Measurements from ENCODE around the gene NPVF. TPM values are rescaled to one million over a fixed set of nuclear protein-coding genes. Genes with fewer than 3 reads are reported as not detected.

Gene NPVF
- total RNA-seq, 2 donors from 2014 or later, result not detected

GRCh38 chr7:25244254-25245033 is 16.2 kb upstream of the NPVF start:
- H3K4me3 Mint-ChIP-seq, result no peak overlapping the region
- no peaks in the 10 kb centered on the region for H3K36me3 Mint-ChIP-seq (ENCODE audit: low read depth)
- H3K27ac Mint-ChIP-seq, result no peak overlapping the region
- ATAC-seq (replicated peaks), result no peak
- no peaks in the 10 kb centered on the region for H3K9me3 Mint-ChIP-seq
- H3K4me1 Mint-ChIP-seq, result no peaks in the 10 kb centered on the region
- peaks cover 23% of the 10 kb centered on the region for H3K27me3 Mint-ChIP-seq

GRCh38 chr7:25242678-25243077 is 14.4 kb upstream of the NPVF start:
- no peaks in the 10 kb centered on the region for H3K9me3 Mint-ChIP-seq
- no peak for ATAC-seq (replicated peaks)
- no peak overlapping the region for H3K27ac Mint-ChIP-seq
- H3K4me1 Mint-ChIP-seq, result no peaks in the 10 kb centered on the region
- H3K36me3 Mint-ChIP-seq (ENCODE audit: low read depth), result no peaks in the 10 kb centered on the region
- no peak overlapping the region for H3K4me3 Mint-ChIP-seq
- H3K27me3 Mint-ChIP-seq, result peaks cover 24% of the 10 kb centered on the region

- Mint-ChIP-seq H3K27ac (no peak overlapping the region), H3K27me3 (peaks cover 29% of the 10 kb centered on the region), H3K4me3 (no peak overlapping the region), H3K4me1 (no peaks in the 10 kb centered on the region), H3K36me3 (ENCODE audit: low read depth) (no peaks in the 10 kb centered on the region), H3K9me3 (no peaks in the 10 kb centered on the region)
- no peak for ATAC-seq (replicated peaks)
Measured at GRCh38 chr7:25240896-25241295, 12.6 kb upstream of the NPVF start.

GRCh38 chr7:25240340-25240739 is 12.1 kb upstream of the NPVF start:
- Mint-ChIP-seq H3K36me3 (ENCODE audit: low read depth) (no peaks in the 10 kb centered on the region), H3K9me3 (no peaks in the 10 kb centered on the region), H3K27ac (no peak overlapping the region), H3K4me3 (no peak overlapping the region), H3K27me3 (peaks cover 29% of the 10 kb centered on the region), H3K4me1 (no peaks in the 10 kb centered on the region)
- ATAC-seq (replicated peaks), result no peak

- no peak overlapping the region for H3K4me3 Mint-ChIP-seq
- no peak for ATAC-seq (replicated peaks)
- H3K27me3 Mint-ChIP-seq, result peaks cover 29% of the 10 kb centered on the region
- H3K36me3 Mint-ChIP-seq (ENCODE audit: low read depth), result no peaks in the 10 kb centered on the region
- no peaks in the 10 kb centered on the region for H3K4me1 Mint-ChIP-seq
- H3K27ac Mint-ChIP-seq, result no peak overlapping the region
- H3K9me3 Mint-ChIP-seq, result no peaks in the 10 kb centered on the region
Measured at GRCh38 chr7:25239888-25240287, 11.6 kb upstream of the NPVF start.

- Mint-ChIP-seq H3K4me1 (no peaks in the 10 kb centered on the region), H3K4me3 (no peak overlapping the region), H3K9me3 (no peaks in the 10 kb centered on the region), H3K36me3 (ENCODE audit: low read depth) (no peaks in the 10 kb centered on the region), H3K27me3 (peaks cover 21% of the 10 kb centered on the region), H3K27ac (no peak overlapping the region)
- no peak for ATAC-seq (replicated peaks)
Measured at GRCh38 chr7:25238066-25238725, 9.9 kb upstream of the NPVF start.

- Mint-ChIP-seq H3K36me3 (ENCODE audit: low read depth) (no peaks in the 10 kb centered on the region), H3K4me1 (no peaks in the 10 kb centered on the region), H3K27ac (no peak overlapping the region), H3K4me3 (no peak overlapping the region), H3K27me3 (peaks cover 20% of the 10 kb centered on the region), H3K9me3 (no peaks in the 10 kb centered on the region)
- ATAC-seq (replicated peaks), result no peak
Measured at GRCh38 chr7:25235471-25235870, 7.2 kb upstream of the NPVF start.

- no peaks in the 10 kb centered on the region for H3K4me1 Mint-ChIP-seq
- no peak for ATAC-seq (replicated peaks)
- H3K36me3 Mint-ChIP-seq (ENCODE audit: low read depth), result no peaks in the 10 kb centered on the region
- H3K27me3 Mint-ChIP-seq, result peaks cover 21% of the 10 kb centered on the region
- H3K4me3 Mint-ChIP-seq, result no peak overlapping the region
- H3K27ac Mint-ChIP-seq, result no peak overlapping the region
- no peaks in the 10 kb centered on the region for H3K9me3 Mint-ChIP-seq
Measured at GRCh38 chr7:25234336-25234735, 6.0 kb upstream of the NPVF start.

GRCh38 chr7:25223206-25223605 is 5.1 kb downstream of the NPVF start:
- Mint-ChIP-seq H3K27me3 (peaks cover 39% of the 10 kb centered on the region), H3K9me3 (no peaks in the 10 kb centered on the region), H3K27ac (no peak overlapping the region), H3K4me3 (no peak overlapping the region), H3K36me3 (ENCODE audit: low read depth) (no peaks in the 10 kb centered on the region), H3K4me1 (no peaks in the 10 kb centered on the region)
- no peak for ATAC-seq (replicated peaks)

GRCh38 chr7:25222666-25223065 is 5.6 kb downstream of the NPVF start:
- Mint-ChIP-seq H3K36me3 (ENCODE audit: low read depth) (no peaks in the 10 kb centered on the region), H3K9me3 (no peaks in the 10 kb centered on the region), H3K4me3 (no peak overlapping the region), H3K27ac (no peak overlapping the region), H3K4me1 (no peaks in the 10 kb centered on the region), H3K27me3 (peaks cover 40% of the 10 kb centered on the region)
- ATAC-seq (replicated peaks), result no peak

GRCh38 chr7:25221009-25221408 is 7.3 kb downstream of the NPVF start:
- no peak for ATAC-seq (replicated peaks)
- Mint-ChIP-seq H3K27ac (no peak overlapping the region), H3K36me3 (ENCODE audit: low read depth) (no peaks in the 10 kb centered on the region)

GRCh38 chr7:25218191-25218590 is 10.1 kb downstream of the NPVF start:
- H3K4me3 Mint-ChIP-seq, result no peak overlapping the region
- H3K27ac Mint-ChIP-seq, result no peak overlapping the region
- H3K4me1 Mint-ChIP-seq, result no peaks in the 10 kb centered on the region
- H3K36me3 Mint-ChIP-seq (ENCODE audit: low read depth), result no peaks in the 10 kb centered on the region
- ATAC-seq (replicated peaks), result no peak
- H3K27me3 Mint-ChIP-seq, result peaks cover 28% of the 10 kb centered on the region
- H3K9me3 Mint-ChIP-seq, result no peaks in the 10 kb centered on the region

More at GRCh38 chr7:25221009-25221408, 7.3 kb downstream of the NPVF start:
- Mint-ChIP-seq H3K9me3 (no peaks in the 10 kb centered on the region), H3K4me1 (no peaks in the 10 kb centered on the region), H3K27me3 (peaks cover 34% of the 10 kb centered on the region), H3K4me3 (no peak overlapping the region)

- Mint-ChIP-seq H3K4me3 (no peak overlapping the region), H3K27me3 (peaks cover 19% of the 10 kb centered on the region), H3K4me1 (no peaks in the 10 kb centered on the region), H3K9me3 (no peaks in the 10 kb centered on the region), H3K27ac (no peak overlapping the region), H3K36me3 (ENCODE audit: low read depth) (no peaks in the 10 kb centered on the region)
- ATAC-seq (replicated peaks), result no peak
Measured at GRCh38 chr7:25216837-25217236, 11.4 kb downstream of the NPVF start.

GRCh38 chr7:25215694-25216335 is 12.5 kb downstream of the NPVF start:
- Mint-ChIP-seq H3K27ac (no peak overlapping the region), H3K4me1 (no peaks in the 10 kb centered on the region), H3K36me3 (ENCODE audit: low read depth) (no peaks in the 10 kb centered on the region), H3K4me3 (no peak overlapping the region), H3K9me3 (no peaks in the 10 kb centered on the region), H3K27me3 (peaks cover 17% of the 10 kb centered on the region)
- no peak for ATAC-seq (replicated peaks)
